HepG2 (cell line): ENCODE data around the gene KCNE5. TPM values are rescaled to one million over a fixed set of nuclear protein-coding genes. Genes with fewer than 3 reads are reported as not detected.

Experiments used
- ATAC-seq: fragments of 200-7000 bp; cut with Tn5 transposase; 3 replicates; pipeline ENCODE4 v1.9.1; 2020; ENCODE audit warnings: mild to moderate bottlenecking, moderate library complexity
- BruUV-seq: library from RNA; stranded (reverse); fragments of 400-500 nt; replicated peaks from 2 replicates; lab custom pipeline; 2021; lab: Mats Ljungman, UMichigan
- CTCF ChIA-PET: fragments of 300-600 bp; formaldehyde crosslinking; extraction: SDS; loops from one replicate; lab custom pipeline; 2021; ENCODE audit warnings: low total read pairs, inconsistent platforms, low intra/inter-chr PET ratio; lab: Yijun Ruan, JAX
- POLR2A ChIA-PET: fragments of 350-600 bp; sonication (Branson Sonifier 250); formaldehyde crosslinking; loops from one replicate; lab custom pipeline; 2020; ENCODE audit warnings: antibody characterized with exemption, inconsistent platforms; lab: Yijun Ruan, JAX
- DNase-seq: peaks from one replicate; pipeline ENCODE4 v3.0.0-alpha.2; 2015; ENCODE audit warnings: low spot score
- FAIRE-seq: peaks from 3 replicates; lab custom pipeline; 2011; peaks lifted over from hg19 to GRCh38; lab: Jason Lieb, UNC
- H2AFZ ChIP-seq: one replicate; pipeline ENCODE4 v1.6.1; 2011; ENCODE audit warnings: low read length, inconsistent platforms
- H3K27ac ChIP-seq: fragments of 300-600 bp; 3 replicates; pipeline ENCODE4 v1.8.0; 2011; ENCODE audit warnings: mixed run types, mild to moderate bottlenecking, mixed read lengths, low read length, inconsistent platforms; ENCODE audit not compliant: insufficient read depth; ENCODE audit errors: extremely low read length
- H3K27me3 ChIP-seq, 2 experiments: fragments of 200-600 bp in 1 of 2; 2 replicates in 1 of 2; 3 replicates in 1 of 2; pipeline versions ENCODE4 v1.6.0 to v1.8.0; 2011; ENCODE audit warnings: low read length in 2 of 2, mild to moderate bottlenecking in 2 of 2, moderate library complexity in 2 of 2, inconsistent platforms in 1 of 2; ENCODE audit not compliant: insufficient read depth in 2 of 2, control insufficient read depth in 1 of 2
- H3K36me3 ChIP-seq, 2 experiments: fragments of 200-600 bp in 1 of 2; replicated peaks in 1 of 2; 2 replicates in 1 of 2; 3 replicates in 1 of 2; pipeline versions ENCODE4 v1.5.1 to v1.8.0; 2011; ENCODE audit warnings: low read length in 2 of 2, inconsistent platforms in 1 of 2; ENCODE audit not compliant: insufficient read depth in 2 of 2, control insufficient read depth in 1 of 2
- H3K4me1 ChIP-seq: 2 replicates; pipeline ENCODE4 v1.5.1; 2012; ENCODE audit warnings: low read length, inconsistent platforms; ENCODE audit not compliant: insufficient read depth
- H3K4me2 ChIP-seq: 2 replicates; pipeline ENCODE4 v1.6.0; 2011; ENCODE audit warnings: low read depth, low read length, inconsistent platforms
- H3K4me3 ChIP-seq, 3 experiments: fragments of 200-600 bp in 1 of 3; sonication (generic), shearing (Covaris generic) in 1 of 3; replicated peaks in 1 of 3; 2 replicates each; pipeline ENCODE4 v1.5.1; 2011 to 2016; ENCODE audit warnings: low read length in 3 of 3, inconsistent platforms in 2 of 3, low read depth in 2 of 3, mild to moderate bottlenecking in 2 of 3, control low read depth in 1 of 3, mixed read lengths in 1 of 3; ENCODE audit not compliant: insufficient read depth in 1 of 3
- H3K79me2 ChIP-seq: one replicate; pipeline ENCODE4 v1.6.1; 2011; ENCODE audit warnings: low read length, inconsistent platforms; ENCODE audit not compliant: insufficient read depth
- H3K9ac ChIP-seq: 2 replicates; pipeline ENCODE4 v1.6.0; 2011; ENCODE audit warnings: mild to moderate bottlenecking, low read depth, low read length, inconsistent platforms; ENCODE audit not compliant: insufficient read depth
- H3K9me3 ChIP-seq: 2 replicates; pipeline ENCODE4 v1.5.1; 2012; ENCODE audit warnings: mild to moderate bottlenecking, low read length
- H4K20me1 ChIP-seq: 2 replicates; pipeline ENCODE4 v1.6.0; 2011; ENCODE audit warnings: inconsistent platforms, mild to moderate bottlenecking, low read length, moderate library complexity; ENCODE audit not compliant: insufficient read depth
- CENPT ChIP-seq: sonication (generic); formaldehyde crosslinking; IDR thresholded peaks from 2 replicates; pipeline ENCODE4 v1.8.0; 2022; ENCODE audit warnings: low read depth, mild to moderate bottlenecking, moderate library complexity, missing genetic modification reagents
- CTCF ChIP-seq: sonication (generic); formaldehyde crosslinking; IDR thresholded peaks from 2 replicates; pipeline ENCODE4 v1.5.0; 2020; ENCODE audit warnings: mild to moderate bottlenecking, missing genetic modification reagents, moderate library complexity
- POLR2G ChIP-seq: fragments of 200-400 bp; formaldehyde crosslinking; IDR thresholded peaks from 2 replicates; pipeline ENCODE4 v1.6.1; 2018; ENCODE audit warnings: mild to moderate bottlenecking, low read depth, low read length, moderate library complexity
- RBM22 ChIP-seq: fragments of 200-400 bp; formaldehyde crosslinking; optimal IDR thresholded peaks from 2 replicates; pipeline ENCODE3; 2017; ENCODE audit warnings: mild to moderate bottlenecking, low read length, moderate library complexity
- SIN3B ChIP-seq: fragments of 150-350 bp; IDR thresholded peaks from 2 replicates; pipeline ENCODE4 v1.6.1; 2014; ENCODE audit warnings: low read length
- WGBS: methylation state at CpG from one replicate; pipeline ENCODE4 v1.1.6; 2017; ENCODE audit warnings: low lambda C conversion rate; 5-methylcytosine and 5-hydroxymethylcytosine counted together
- in situ Hi-C: cut with HindIII; loops from 2 replicates; pipeline ENCODE4 v1.10.0; 2017; ENCODE audit warnings: low pct_unique_long_range_greater_than_20kb; ENCODE audit not compliant: extremely low pct_ligation_motif_present
- intact Hi-C: fragments of 100-400 bp; cut with micrococcal nuclease; formaldehyde crosslinking; loops from one replicate; pipeline ENCODE4 v1.10.0; 2022; ENCODE audit not compliant: unreplicated experiment
- polyA plus RNA-seq, 8 experiments: library from polyadenylated mRNA; depleted of rRNA in 3 of 8; stranded (reverse) in 7 of 8; unstranded in 1 of 8; fragments of >200 nt; fragmentation: Illumina TruSeq in 4 of 8; extraction: Trizol in 4 of 8; gene quantifications; 2 replicates each; pipeline versions ENCODE4 v1.2.1 to v1.2.3, GENCODE V29; 2011 to 2016; ENCODE audit warnings: low read depth in 4 of 8, missing spikeins in 1 of 8, mixed read lengths in 1 of 8; ENCODE audit not compliant: insufficient read depth in 1 of 8
- total RNA-seq, 5 experiments: library from RNA; depleted of rRNA; stranded (reverse); fragments of >200 nt; fragmentation: Illumina TruSeq; extraction: Trizol; gene quantifications; 2 replicates each; pipeline ENCODE4 v1.2.3, GENCODE V29; 2016; ENCODE audit warnings: low read depth in 1 of 5
- TF ChIP-seq, protein P1 (sequence below), 2 experiments: sonication (generic) in 1 of 2; formaldehyde crosslinking in 1 of 2; IDR thresholded peaks; 2 replicates each; pipeline versions ENCODE4 v1.6.1 to v1.9.0; 2014 to 2022; ENCODE audit warnings: antibody characterized with exemption in 1 of 2, borderline replicate concordance in 1 of 2, inconsistent platforms in 1 of 2, low read depth in 1 of 2, missing genetic modification reagents in 1 of 2

The KCNE5 gene
- total and polyA plus RNA-seq, 2 of the 13 experiments (the other 11 are each of a cell fraction or from before 2014, with no cell fraction given), result 0.33 to 1.4 TPM

DNA sequence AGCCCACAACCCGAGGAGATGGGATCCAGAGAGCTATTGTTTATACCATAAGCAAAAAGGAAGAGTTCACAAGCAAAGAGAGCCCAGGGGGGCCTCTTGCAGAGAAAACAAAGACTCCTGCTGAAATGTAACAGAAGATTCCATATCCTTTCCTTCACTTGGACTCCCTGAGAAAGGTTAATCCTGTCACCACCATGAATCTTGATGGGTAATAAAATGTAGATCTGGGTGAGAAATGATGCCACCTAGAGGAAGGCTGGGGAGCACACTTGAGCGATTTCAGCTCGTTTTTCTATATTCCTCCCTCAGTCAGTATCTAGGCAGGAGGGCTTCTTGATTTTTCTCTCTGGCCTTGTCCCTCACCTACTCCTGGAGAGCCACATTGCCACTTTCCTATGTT, 10.2 kb upstream of the KCNE5 start:
- Histone ChIP-seq H3K4me1 (no peaks in the 10 kb centered on the region), H3K9me3 (no peaks in the 10 kb centered on the region), H3K4me2 (no peak overlapping the region), H3K9ac (no peak overlapping the region), H3K27me3 (no peaks in the 10 kb centered on the region), H4K20me1 (peaks cover 16% of the 10 kb centered on the region)
- POLR2A ChIA-PET, result no interaction called here
- peak; percentile 39 for ATAC-seq
- no peak for DNase-seq
- TF ChIP-seq, protein P1, sequence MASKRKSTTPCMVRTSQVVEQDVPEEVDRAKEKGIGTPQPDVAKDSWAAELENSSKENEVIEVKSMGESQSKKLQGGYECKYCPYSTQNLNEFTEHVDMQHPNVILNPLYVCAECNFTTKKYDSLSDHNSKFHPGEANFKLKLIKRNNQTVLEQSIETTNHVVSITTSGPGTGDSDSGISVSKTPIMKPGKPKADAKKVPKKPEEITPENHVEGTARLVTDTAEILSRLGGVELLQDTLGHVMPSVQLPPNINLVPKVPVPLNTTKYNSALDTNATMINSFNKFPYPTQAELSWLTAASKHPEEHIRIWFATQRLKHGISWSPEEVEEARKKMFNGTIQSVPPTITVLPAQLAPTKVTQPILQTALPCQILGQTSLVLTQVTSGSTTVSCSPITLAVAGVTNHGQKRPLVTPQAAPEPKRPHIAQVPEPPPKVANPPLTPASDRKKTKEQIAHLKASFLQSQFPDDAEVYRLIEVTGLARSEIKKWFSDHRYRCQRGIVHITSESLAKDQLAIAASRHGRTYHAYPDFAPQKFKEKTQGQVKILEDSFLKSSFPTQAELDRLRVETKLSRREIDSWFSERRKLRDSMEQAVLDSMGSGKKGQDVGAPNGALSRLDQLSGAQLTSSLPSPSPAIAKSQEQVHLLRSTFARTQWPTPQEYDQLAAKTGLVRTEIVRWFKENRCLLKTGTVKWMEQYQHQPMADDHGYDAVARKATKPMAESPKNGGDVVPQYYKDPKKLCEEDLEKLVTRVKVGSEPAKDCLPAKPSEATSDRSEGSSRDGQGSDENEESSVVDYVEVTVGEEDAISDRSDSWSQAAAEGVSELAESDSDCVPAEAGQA (IDR thresholded peaks at IDR 0.05; ENCODE audit: low read depth), result no peak
- TF ChIP-seq, protein P1 (CRISPR knock-in tag; IDR thresholded peaks at IDR 0.05; ENCODE audit: borderline replicate concordance), result no peak
- peak; percentile 91 for TF ChIP-seq RBM22
- no peak for TF ChIP-seq SIN3B
- TF ChIP-seq CTCF (CRISPR knock-in tag), result peak; percentile 44
- peak; percentile 46; the same call in 1 of the 2 replicates for TF ChIP-seq POLR2G
- TF ChIP-seq CENPT (CRISPR knock-in tag), result no peak
- TF ChIP-seq, all 625 proteins: peak for 3
- in situ Hi-C loops (no loop called here), intact Hi-C loops (loop anchor here (2.0 kb wide), 1 partner anchor 150 kb away; no protein-coding TSS in a partner anchor)
- Histone ChIP-seq H3K27ac (no peak overlapping the region), H3K79me2 (no peaks in the 10 kb centered on the region), H3K36me3 (no peaks in the 10 kb centered on the region; a peak in 1 of 5 replicates), H2AFZ (no peak overlapping the region), H3K4me3 (no peak overlapping the region)
- WGBS, result 51% methylated on average over 3 of the region's 3 CpGs
- peak; percentile 71 for FAIRE-seq
- CTCF ChIA-PET, result interaction anchor here (1.3 kb wide), 1 partner anchor 149 kb away, joined by 4 read pairs; no protein-coding TSS in a partner anchor
- BruUV-seq, result no TSS peak
